Testis (tissue), 3 donors: Measurements from ENCODE around the gene AQP12A. TPM values are rescaled to one million over a fixed set of nuclear protein-coding genes. Genes with fewer than 3 reads are reported as not detected.

Experiments used
- DNase-seq: peaks from one replicate; pipeline ENCODE4 v3.0.0-alpha.2; 2019
- H3K27ac ChIP-seq, 2 donors: fragments of 200-600 bp; sonication (generic); one replicate each; pipeline ENCODE4 v1.5.1; 2019
- H3K27me3 ChIP-seq: fragments of 200-600 bp; sonication (generic); one replicate; pipeline ENCODE4 v1.5.1; 2019
- H3K36me3 ChIP-seq: fragments of 200-600 bp; sonication (generic); one replicate; pipeline ENCODE4 v1.5.1; 2017; ENCODE audit warnings: low read depth; ENCODE audit errors: missing control alignments
- H3K4me1 ChIP-seq: fragments of 200-600 bp; sonication (generic); one replicate; pipeline ENCODE4 v1.5.1; 2019
- H3K4me3 ChIP-seq, 2 donors: fragments of 200-600 bp; sonication (generic); one replicate each; pipeline ENCODE4 v1.5.1; 2017 to 2019
- H3K9me3 ChIP-seq: fragments of 200-600 bp; sonication (generic); one replicate; pipeline ENCODE4 v1.5.1; 2017
- POLR2A ChIP-seq: fragments of 450-650 bp; IDR thresholded peaks from one replicate; pipeline ENCODE4 v1.6.1; 2017; ENCODE audit warnings: antibody characterized with exemption, mild to moderate bottlenecking, moderate library complexity
- WGBS, 2 donors: methylation state at CpG; one replicate each; pipeline ENCODE4 v1.1.5; 2018; 5-methylcytosine and 5-hydroxymethylcytosine counted together
- intact Hi-C: fragments of 100-400 bp; cut with DNase I; formaldehyde crosslinking; loops from one replicate; pipeline ENCODE4 v1.15.1; 2023; ENCODE audit warnings: low total_unique reads
- polyA plus RNA-seq: library from polyadenylated mRNA; stranded (reverse); fragments of 350-450 nt; fragmentation: Illumina TruSeq; extraction: RNeasy Lipid Tissue Mini Kit (QIAGEN cat#74804); gene quantifications from one replicate; pipeline ENCODE4 v1.2.3, GENCODE V29; 2014; ENCODE audit warnings: low read depth, low replicate concordance; ENCODE audit not compliant: insufficient read depth
- total RNA-seq, 2 donors: library from RNA; depleted of rRNA; stranded (reverse); fragments of >200 nt; gene quantifications; one replicate each; pipeline ENCODE4 v1.2.3, GENCODE V29; 2016
- TF ChIP-seq, protein P1 (sequence below), 3 experiments: fragments of 450-650 bp in 2 of 3; fragments of 200-600 bp in 1 of 3; sonication (generic) in 1 of 3; IDR thresholded peaks; one replicate each; pipeline ENCODE4 v1.5.1; 2016 to 2019; ENCODE audit warnings: antibody characterized with exemption in 3 of 3, mild to moderate bottlenecking in 2 of 3, moderate library complexity in 1 of 3

The AQP12A gene
- total and polyA plus RNA-seq, 3 donors from 2014 or later = not detected

- TF ChIP-seq, protein P1, sequence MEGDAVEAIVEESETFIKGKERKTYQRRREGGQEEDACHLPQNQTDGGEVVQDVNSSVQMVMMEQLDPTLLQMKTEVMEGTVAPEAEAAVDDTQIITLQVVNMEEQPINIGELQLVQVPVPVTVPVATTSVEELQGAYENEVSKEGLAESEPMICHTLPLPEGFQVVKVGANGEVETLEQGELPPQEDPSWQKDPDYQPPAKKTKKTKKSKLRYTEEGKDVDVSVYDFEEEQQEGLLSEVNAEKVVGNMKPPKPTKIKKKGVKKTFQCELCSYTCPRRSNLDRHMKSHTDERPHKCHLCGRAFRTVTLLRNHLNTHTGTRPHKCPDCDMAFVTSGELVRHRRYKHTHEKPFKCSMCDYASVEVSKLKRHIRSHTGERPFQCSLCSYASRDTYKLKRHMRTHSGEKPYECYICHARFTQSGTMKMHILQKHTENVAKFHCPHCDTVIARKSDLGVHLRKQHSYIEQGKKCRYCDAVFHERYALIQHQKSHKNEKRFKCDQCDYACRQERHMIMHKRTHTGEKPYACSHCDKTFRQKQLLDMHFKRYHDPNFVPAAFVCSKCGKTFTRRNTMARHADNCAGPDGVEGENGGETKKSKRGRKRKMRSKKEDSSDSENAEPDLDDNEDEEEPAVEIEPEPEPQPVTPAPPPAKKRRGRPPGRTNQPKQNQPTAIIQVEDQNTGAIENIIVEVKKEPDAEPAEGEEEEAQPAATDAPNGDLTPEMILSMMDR (IDR thresholded peaks at IDR 0.05) = no peak
- no peak for TF ChIP-seq POLR2A
- Histone ChIP-seq H3K4me3 (no peak overlapping the region), H3K27ac (no peak overlapping the region), H3K27me3 (no peaks in the 10 kb centered on the region), H3K4me1 (no peaks in the 10 kb centered on the region), H3K9me3 (no peaks in the 10 kb centered on the region), H3K36me3 (no peaks in the 10 kb centered on the region)
- 85% methylated on average over 5 of the region's 5 CpGs; no CpG with 5 or more reads in 1 of the 2 donors for WGBS, 2 donors
- no peak for DNase-seq
- intact Hi-C loops = no loop called here
Measured at GRCh38 chr2:240711701-240712100, 20.0 kb downstream of the AQP12A start.

GRCh38 chr2:240712121-240712520, 20.5 kb downstream of the AQP12A start:
- WGBS, 2 donors = 84 to 87% methylated on average over 4 to 9 of the region's 9 CpGs
- Histone ChIP-seq H3K27me3 (no peaks in the 10 kb centered on the region), H3K4me3 (no peak overlapping the region), H3K36me3 (no peaks in the 10 kb centered on the region), H3K9me3 (no peaks in the 10 kb centered on the region), H3K4me1 (no peaks in the 10 kb centered on the region), H3K27ac (no peak overlapping the region)
- no peak for DNase-seq
- intact Hi-C loops = no loop called here
- no peak for TF ChIP-seq POLR2A
- TF ChIP-seq, protein P1 (IDR thresholded peaks at IDR 0.05) = no peak

DNA sequence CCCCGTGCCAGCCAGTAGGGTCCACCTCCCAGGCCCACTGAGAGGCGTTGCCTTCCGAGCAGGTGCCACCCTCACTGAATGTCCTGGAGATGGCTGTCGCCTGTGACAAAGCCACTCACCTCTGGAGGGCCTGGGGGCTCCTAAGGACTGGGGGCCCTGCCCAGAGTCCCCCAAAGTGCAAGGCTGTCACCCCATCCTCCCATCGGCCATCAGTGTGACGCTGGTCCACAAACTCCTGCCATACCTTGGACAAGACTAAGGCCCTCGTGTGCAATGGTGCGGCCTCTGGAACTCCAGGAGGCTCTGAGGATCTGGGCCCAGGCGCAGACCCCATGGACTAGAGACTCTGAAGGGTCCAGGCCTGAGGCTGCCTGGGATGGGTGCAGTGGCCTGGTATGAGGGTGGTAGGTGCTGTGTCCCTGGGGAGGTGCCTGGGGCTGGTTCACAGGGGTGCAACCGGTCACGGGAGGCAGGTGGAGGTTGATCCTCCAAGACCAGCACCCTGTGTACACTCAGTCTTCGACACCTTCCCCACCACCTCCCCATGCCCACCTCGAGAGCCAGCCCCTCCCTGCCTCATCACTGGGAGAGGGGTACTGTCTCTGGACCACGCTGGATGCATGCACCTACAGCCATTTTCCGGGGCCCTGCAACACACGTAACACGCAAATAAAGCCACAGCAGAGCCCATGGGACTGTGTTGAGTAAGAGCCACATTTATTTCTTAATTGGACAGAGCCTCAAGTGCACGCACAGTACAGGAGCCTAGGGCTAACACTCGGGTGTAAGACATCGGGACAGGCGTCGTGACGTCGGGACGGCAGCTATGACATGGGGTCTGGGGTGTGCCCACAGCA, 21.6 kb downstream of the AQP12A start:
- no peaks in the 10 kb centered on the region for H3K9me3 ChIP-seq
- no peaks in the 10 kb centered on the region for H3K36me3 ChIP-seq
- intact Hi-C loops = no loop called here
- TF ChIP-seq, protein P1 (IDR thresholded peaks at IDR 0.05) = no peak
- no peak for TF ChIP-seq POLR2A
- H3K4me1 ChIP-seq = no peaks in the 10 kb centered on the region
- H3K27me3 ChIP-seq = no peaks in the 10 kb centered on the region
- H3K4me3 ChIP-seq = no peak overlapping the region
- 88 to 91% methylated on average over 10 to 25 of the region's 25 CpGs for WGBS, 2 donors
- DNase-seq = no peak
- no peak overlapping the region for H3K27ac ChIP-seq

DNA sequence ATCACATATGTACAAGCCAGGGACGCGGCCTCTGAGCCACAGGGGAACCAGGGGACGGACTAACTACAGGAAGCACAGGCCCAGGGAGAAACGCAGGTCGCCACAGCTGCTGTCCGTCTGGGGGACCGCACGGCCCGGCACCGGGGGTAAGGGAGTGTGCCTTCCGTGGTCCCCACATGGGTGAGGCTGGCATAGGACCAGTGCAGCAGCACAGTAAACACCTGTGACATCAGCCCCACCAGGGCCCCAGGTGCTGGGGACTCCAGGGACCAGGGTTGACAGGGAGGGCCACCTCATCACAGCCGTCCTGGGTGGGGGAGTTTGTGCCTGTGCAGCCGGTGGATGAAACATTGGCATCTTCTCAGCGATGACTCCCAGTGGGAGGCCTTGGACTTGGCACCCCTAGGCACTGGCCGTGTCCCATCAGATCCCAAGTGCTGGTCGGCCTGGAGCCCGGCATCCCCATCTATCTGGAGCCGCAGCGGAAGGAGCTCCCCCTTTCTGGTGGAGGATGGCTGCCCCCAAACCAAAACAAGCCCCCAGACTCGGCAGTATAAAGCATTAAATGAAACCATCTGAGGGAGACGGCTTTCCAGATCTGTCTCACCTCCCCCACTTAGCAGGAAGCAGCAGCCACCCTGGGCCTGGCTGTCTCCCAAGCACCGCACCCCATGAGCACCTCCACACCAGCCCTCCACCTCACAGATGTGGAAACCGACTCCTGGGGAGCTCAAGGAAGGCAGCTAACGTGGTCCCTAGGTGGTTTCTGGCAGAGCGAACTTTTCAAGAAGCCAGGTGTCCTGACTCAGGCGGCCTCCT, 22.5 kb downstream of the AQP12A start:
- no peak for TF ChIP-seq POLR2A
- TF ChIP-seq, protein P1 (IDR thresholded peaks at IDR 0.05) = no peak
- Histone ChIP-seq H3K9me3 (no peaks in the 10 kb centered on the region), H3K36me3 (no peaks in the 10 kb centered on the region), H3K4me1 (no peaks in the 10 kb centered on the region), H3K27ac (no peak overlapping the region), H3K4me3 (no peak overlapping the region), H3K27me3 (no peaks in the 10 kb centered on the region)
- intact Hi-C loops = no loop called here
- no peak for DNase-seq
- WGBS, 2 donors = 76 to 77% methylated on average over 6 to 25 of the region's 26 CpGs
